ENCODE results near the gene ANKS1A.
A peak's percentile ranks its signal among the peaks of the same experiment; 100 is the strongest.

Gene ANKS1A

GRCh38 chr6:35058865-35059522 is 169.9 kb downstream of the ANKS1A start:
- DNase-seq = no peak

GRCh38 chr6:35059596-35060345 is 170.7 kb downstream of the ANKS1A start:
- no peak for DNase-seq

GRCh38 chr6:35061102-35061615 is 172.1 kb downstream of the ANKS1A start:
- DNase-seq = no peak

GRCh38 chr6:35061651-35062410 is 172.8 kb downstream of the ANKS1A start:
- DNase-seq = no peak

DNA sequence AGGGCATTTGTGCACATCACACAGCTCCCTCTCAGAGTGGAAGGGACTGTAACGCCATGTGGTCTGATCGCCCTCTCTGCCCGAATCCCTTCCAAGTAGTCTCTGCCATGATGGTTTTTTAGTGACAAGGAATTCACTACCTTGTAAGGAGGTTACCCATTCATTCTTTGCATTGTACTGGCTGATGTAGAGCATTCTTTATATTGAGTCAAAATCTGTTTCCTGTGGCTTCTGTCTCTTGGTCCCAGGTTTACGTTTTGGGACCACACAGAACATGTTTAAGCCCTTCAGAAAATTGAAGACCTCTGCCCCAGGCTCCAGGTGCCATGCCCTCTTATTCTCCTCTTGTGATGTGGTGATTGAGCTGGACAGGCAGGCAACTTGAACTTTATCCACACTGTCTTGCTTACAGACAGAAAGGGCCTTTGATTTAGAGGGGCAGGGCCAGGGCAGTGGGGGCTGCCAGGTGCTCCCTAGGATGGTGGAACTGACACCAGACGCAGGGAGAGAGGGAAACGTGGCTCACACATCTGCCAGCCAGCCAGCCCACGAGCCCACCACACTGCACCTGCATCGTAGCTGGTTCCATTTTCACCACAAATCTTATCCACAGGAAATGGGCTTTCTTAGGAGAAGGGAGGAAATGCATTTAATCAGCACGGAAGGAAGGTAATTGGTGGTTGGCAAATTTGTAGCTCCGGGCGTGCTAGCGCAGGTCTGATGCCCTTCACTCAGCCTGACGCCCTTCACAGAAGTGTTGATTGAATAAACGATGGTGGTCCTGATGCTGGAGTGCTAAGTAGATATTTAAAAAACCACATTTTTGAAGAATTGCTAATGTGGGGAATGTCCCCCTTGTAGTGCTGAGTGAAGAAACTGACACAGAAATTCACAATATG is 173.9 kb downstream of the ANKS1A start:
- DNase-seq = peak; percentile 13

- no peak for DNase-seq
Observed at GRCh38 chr6:35063701-35064280, 174.7 kb downstream of the ANKS1A start.

DNA sequence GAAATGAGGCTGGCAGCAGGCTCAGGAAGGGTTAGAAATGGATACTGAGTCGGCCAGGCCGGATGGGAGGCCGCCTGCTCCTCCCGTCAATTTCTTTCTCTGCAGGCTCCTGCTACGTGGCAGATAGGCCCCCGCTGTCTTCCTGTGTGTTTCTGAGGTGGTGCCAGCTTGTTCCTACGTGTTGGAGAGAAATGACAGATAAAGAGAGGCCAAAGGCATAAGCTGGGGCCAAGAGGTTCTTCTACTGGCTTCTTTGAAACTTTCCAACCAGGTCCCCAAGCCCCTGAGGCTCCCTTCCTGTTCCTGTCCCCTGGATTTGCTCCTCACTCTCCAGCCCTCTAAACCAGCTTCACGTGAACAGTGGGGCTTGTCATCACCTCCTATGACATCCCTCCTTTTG is 175.2 kb downstream of the ANKS1A start:
- DNase-seq = no peak

DNA sequence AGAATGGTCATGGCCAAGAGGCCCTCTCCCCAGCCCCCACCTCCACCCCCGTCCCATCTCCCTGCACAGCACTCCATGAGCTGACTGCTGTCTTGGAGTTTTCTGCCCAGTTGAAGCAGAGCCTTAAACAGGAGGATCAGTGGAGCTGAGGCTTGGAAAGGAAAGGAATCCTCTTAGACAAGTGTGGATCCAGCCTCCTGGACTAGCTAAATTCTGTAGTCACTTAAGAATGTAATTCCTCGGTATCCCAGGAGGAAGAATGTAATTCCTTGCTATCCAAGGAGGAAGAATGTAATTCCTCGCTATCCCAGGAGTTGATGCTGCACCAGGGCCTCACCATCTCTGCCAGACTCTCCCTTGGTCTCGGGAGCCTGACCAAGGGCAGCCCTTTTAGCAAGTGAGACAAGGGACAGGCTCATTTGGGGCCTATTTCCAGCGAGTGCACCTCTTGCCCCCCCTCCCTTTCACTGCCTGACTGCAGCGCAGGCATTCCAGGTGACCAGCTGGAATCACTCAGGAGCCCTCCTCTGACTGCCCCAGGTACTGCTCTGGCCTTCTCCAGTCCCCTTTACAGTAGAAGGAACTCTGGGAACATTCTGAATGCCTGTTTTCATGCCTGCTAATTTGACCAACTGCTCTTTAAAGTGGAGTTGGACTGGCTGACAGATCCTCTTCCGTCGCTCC is 175.8 kb downstream of the ANKS1A start:
- no peak for DNase-seq

DNA sequence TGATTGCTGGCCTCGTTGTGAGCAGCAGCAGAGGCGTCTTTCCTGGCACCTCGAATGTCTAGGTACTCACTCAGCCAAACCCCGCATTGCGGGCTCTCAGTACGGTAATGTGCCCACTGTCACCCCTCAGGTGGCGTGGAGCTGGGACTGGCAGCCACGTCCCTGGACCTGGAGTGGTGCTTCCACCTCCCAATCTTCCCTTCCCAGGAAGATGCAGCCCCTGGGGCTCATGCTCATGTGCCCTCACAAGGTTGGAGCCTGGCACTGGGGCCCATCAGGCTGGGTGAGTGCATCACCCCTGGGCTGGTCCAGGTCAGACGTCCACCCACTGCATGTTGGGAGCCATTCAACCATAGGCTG is 176.4 kb downstream of the ANKS1A start:
- no peak for DNase-seq

- no peak for DNase-seq
Observed at GRCh38 chr6:35065870-35066269, 176.8 kb downstream of the ANKS1A start.

GRCh38 chr6:35067234-35067633 is 178.2 kb downstream of the ANKS1A start:
- no peak for DNase-seq

- no peak for DNase-seq
Observed at GRCh38 chr6:35068206-35068605, 179.2 kb downstream of the ANKS1A start.

- DNase-seq = no peak
Observed at GRCh38 chr6:35068644-35069043, 179.6 kb downstream of the ANKS1A start.

DNA sequence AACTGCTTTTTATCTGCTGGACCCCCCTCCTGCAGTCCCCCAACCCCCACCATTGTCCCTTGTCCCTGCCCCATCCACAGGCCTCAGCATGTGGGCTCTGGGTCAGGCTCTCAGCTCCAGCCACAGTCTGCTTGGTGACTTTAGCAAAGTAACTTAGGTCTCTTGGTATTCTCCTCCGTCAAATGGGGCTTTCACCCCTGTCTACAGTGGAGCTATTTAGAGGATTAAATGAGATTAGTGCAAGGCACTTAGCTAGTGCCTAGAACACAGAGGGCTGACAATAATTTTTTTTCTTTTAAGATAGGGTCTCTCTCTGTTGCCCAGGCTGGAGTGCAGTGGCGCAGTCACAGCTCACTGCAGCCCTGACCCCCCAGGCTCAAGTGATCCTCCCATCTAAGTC is 180.2 kb downstream of the ANKS1A start:
- no peak for DNase-seq

DNA sequence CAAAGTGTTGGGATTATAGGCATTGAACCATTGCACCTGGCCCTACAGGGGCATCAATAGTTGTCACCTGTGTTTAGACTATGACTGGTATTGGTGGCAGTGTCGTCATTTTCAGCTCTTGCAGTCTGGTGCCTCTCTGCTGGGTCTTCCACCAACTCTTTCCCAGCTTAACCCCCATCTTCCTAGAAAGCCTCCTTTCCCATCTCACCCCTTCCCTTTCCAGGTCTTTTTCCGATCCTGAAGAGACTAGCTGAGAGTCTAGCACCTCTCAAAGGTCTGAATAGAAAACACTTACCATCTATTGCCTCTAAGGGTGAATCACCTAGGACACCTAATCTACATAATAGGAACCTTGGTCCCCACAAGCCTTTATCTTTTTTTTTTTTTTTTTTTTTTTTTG is 181.1 kb downstream of the ANKS1A start:
- DNase-seq = no peak

- no peak for DNase-seq
Observed at GRCh38 chr6:35071347-35071994, 182.4 kb downstream of the ANKS1A start.

DNA sequence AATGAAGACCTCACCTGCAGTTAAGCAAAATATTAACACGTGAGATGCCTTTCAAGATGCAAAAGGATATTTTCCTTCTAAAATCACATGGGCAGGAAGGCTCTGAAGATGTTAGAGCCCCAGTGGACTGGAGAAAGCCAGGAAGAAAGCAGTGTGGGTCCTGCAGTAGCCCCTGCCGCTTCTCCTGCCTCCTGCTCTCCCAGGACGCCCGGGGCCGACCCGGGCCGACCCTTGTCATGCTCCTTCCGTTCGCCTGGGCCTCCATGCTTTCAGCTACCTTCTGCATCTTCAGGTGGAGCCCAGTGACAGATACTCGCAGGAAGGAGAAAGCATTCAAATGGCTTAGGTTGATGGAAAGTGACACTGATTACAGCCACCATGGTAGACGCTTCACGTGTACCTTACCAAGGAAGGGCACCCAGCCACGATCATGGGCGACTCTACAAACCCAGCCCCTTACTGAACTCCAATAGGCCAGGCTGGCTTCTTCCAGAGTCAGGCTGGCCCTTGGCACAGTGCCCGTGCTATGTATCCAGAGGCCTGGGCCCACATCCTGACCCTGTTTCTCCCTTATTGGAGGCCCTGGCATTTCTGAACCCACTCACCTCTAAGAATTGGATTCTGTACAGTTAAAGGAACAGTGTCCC is 183.1 kb downstream of the ANKS1A start:
- DNase-seq = no peak

GRCh38 chr6:35072698-35073055 is 183.6 kb downstream of the ANKS1A start:
- DNase-seq = no peak

GRCh38 chr6:35073211-35073610 is 184.2 kb downstream of the ANKS1A start:
- DNase-seq = no peak

DNA sequence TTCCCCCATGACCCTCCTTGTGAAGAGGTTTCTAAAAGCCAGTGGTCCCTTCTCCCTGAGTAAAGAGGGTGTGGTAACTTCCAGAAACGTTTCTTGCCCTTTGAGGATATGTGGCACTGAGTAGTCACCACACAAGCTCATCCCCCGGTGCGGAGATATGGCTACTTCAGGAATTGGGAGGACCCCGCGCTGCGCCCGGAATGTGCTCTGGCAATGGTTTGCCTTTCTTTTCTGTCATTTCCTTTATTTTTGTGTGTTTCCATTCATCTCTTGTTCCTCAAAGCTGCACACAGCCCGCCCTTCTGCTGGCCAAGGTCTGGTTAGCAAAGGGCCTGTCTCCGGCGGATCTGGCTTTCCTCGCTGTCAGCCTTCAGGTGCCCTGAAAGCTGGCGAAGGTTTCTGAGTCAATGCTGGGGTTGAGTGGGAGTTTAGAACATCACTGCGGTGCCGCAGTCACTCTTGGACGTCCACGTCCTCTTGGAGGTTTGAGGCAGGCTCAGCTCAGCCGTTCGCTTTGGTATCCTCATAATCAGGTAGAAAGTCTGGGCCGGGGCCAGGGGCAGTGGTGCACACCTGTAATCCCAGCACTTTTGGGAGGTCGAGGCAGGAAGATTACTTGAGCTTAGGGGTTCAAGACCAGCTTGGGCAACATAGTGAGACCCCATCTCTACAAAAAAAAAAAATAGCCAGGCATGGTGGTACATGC is 184.9 kb downstream of the ANKS1A start:
- DNase-seq = no peak
